GM12878 (cell line): ENCODE measurements around the gene EDN3. TPM values are rescaled to one million over a fixed set of nuclear protein-coding genes. Genes with fewer than 3 reads are reported as not detected.

ENCODE experiments used
- ATAC-seq: fragments of 200-7000 bp; cut with Tn5 transposase; 3 replicates; pipeline ENCODE4 v1.9.1; 2020; ENCODE audit warnings: mild to moderate bottlenecking, moderate library complexity
- BruUV-seq: library from RNA; stranded (reverse); fragments of 400-500 nt; replicated peaks from 2 replicates; lab custom pipeline; 2021; lab: Mats Ljungman, UMichigan
- CTCF ChIA-PET: fragments of 300-600 bp; sonication (Branson Sonifier 250); formaldehyde crosslinking; extraction: SDS; loops from one replicate; lab custom pipeline; 2021; ENCODE audit warnings: inconsistent platforms; lab: Yijun Ruan, JAX
- POLR2A ChIA-PET: fragments of 350-600 bp; formaldehyde crosslinking; extraction: SDS; loops from one replicate; lab custom pipeline; 2021; ENCODE audit warnings: inconsistent platforms; lab: Charles Lee
- RAD21 ChIA-PET: fragments of 300-600 bp; sonication (Branson Sonifier 250); formaldehyde crosslinking; loops from one replicate; lab custom pipeline; 2023; ENCODE audit warnings: antibody characterized with exemption; ENCODE audit not compliant: unreplicated experiment; lab: Charles Lee
- SMC1A ChIA-PET: fragments of 300-600 bp; sonication (Branson Sonifier 250); formaldehyde crosslinking; loops from one replicate; lab custom pipeline; 2023; ENCODE audit not compliant: unreplicated experiment, uncharacterized antibody; lab: Charles Lee
- DNase-seq: peaks from one replicate; pipeline ENCODE4 v3.0.0-alpha.2; 2011; ENCODE audit warnings: low read depth, low spot score
- FAIRE-seq: peaks from 3 replicates; lab custom pipeline; 2011; peaks lifted over from hg19 to GRCh38; lab: Jason Lieb, UNC
- H2AFZ ChIP-seq: 2 replicates; pipeline ENCODE4 v1.6.0; 2011; ENCODE audit warnings: low read depth, low read length, control low read depth; ENCODE audit not compliant: control insufficient read depth
- H3K27ac ChIP-seq: 2 replicates; pipeline ENCODE4 v1.5.1; 2011; ENCODE audit warnings: control low read depth; ENCODE audit not compliant: control insufficient read depth, insufficient read depth
- H3K27me3 ChIP-seq, 2 experiments: replicated peaks in 1 of 2; 2 replicates each; pipeline versions ENCODE4 v1.6.0 to v1.6.1; 2011; ENCODE audit warnings: low read length in 1 of 2; ENCODE audit not compliant: control insufficient read depth in 2 of 2, insufficient read depth in 2 of 2
- H3K36me3 ChIP-seq, 2 experiments: 2 replicates each; pipeline ENCODE4 v1.5.1; 2011; ENCODE audit warnings: low read length in 1 of 2; ENCODE audit not compliant: control insufficient read depth in 2 of 2, insufficient read depth in 2 of 2
- H3K4me1 ChIP-seq: 2 replicates; pipeline ENCODE4 v1.6.1; 2011; ENCODE audit warnings: mild to moderate bottlenecking, low read length, moderate library complexity, mixed read lengths; ENCODE audit not compliant: control insufficient read depth, insufficient read depth
- H3K4me2 ChIP-seq: 2 replicates; pipeline ENCODE4 v1.6.0; 2011; ENCODE audit warnings: control low read depth; ENCODE audit not compliant: control insufficient read depth, insufficient read depth
- H3K4me3 ChIP-seq: fragments of 200-600 bp; sonication (generic); 2 replicates; pipeline ENCODE4 v1.5.1; 2016
- H3K79me2 ChIP-seq: 2 replicates; pipeline ENCODE4 v1.6.0; 2011; ENCODE audit warnings: low read length; ENCODE audit not compliant: control insufficient read depth, insufficient read depth
- H3K9ac ChIP-seq: 2 replicates; pipeline ENCODE4 v1.8.0; 2011; ENCODE audit warnings: low read length, control low read depth, mixed read lengths; ENCODE audit not compliant: control insufficient read depth, insufficient read depth
- H3K9me3 ChIP-seq: replicated peaks from 3 replicates; pipeline ENCODE4 v1.5.1; 2011; ENCODE audit warnings: mild to moderate bottlenecking, low read length; ENCODE audit not compliant: control insufficient read depth, insufficient read depth
- H4K20me1 ChIP-seq: 2 replicates; pipeline ENCODE4 v1.6.0; 2011; ENCODE audit not compliant: control insufficient read depth, insufficient read depth
- CREM ChIP-seq: IDR thresholded peaks from 2 replicates; pipeline ENCODE4 v1.6.1; 2014; ENCODE audit warnings: antibody characterized with exemption, low read depth
- MTA3 ChIP-seq: IDR thresholded peaks from 2 replicates; pipeline ENCODE4 v1.6.1; 2012; ENCODE audit warnings: low read length, inconsistent platforms, borderline replicate concordance
- POLR2A ChIP-seq: IDR thresholded peaks from 2 replicates; pipeline ENCODE4 v1.6.1; 2011; ENCODE audit warnings: low read depth, mild to moderate bottlenecking, low read length
- POLR2AphosphoS2 ChIP-seq: IDR thresholded peaks from 2 replicates; pipeline ENCODE4 v1.6.1; 2011; ENCODE audit warnings: low read depth, mild to moderate bottlenecking, low read length, improper control_type of control experiment, moderate library complexity
- REST ChIP-seq: IDR thresholded peaks from 2 replicates; pipeline ENCODE4 v1.6.1; 2012; ENCODE audit warnings: mild to moderate bottlenecking, low read depth, low read length
- SREBF1 ChIP-seq: IDR thresholded peaks from 2 replicates; pipeline ENCODE4 v1.6.1; 2012; ENCODE audit warnings: mild to moderate bottlenecking, low read length
- STAT1 ChIP-seq: fragments of 450-650 bp; conservative IDR thresholded peaks from 2 replicates; pipeline ENCODE4 v1.6.1; 2014; ENCODE audit warnings: antibody characterized with exemption, mild to moderate bottlenecking
- STAT3 ChIP-seq: IDR thresholded peaks from 2 replicates; pipeline ENCODE4 v1.6.1; 2011; ENCODE audit warnings: low read depth, low read length, improper control_type of control experiment
- TCF7 ChIP-seq: IDR thresholded peaks from 2 replicates; pipeline ENCODE4 v1.6.1; 2014; ENCODE audit warnings: antibody characterized with exemption, borderline replicate concordance
- WRNIP1 ChIP-seq: IDR thresholded peaks from 2 replicates; pipeline ENCODE4 v1.6.1; 2011; ENCODE audit warnings: low read depth, low read length, improper control_type of control experiment, borderline replicate concordance
- YY1 ChIP-seq: IDR thresholded peaks from 2 replicates; pipeline ENCODE4 v1.6.1; 2011; ENCODE audit warnings: low read depth, mild to moderate bottlenecking, low read length
- ZBED1 ChIP-seq: IDR thresholded peaks from 2 replicates; pipeline ENCODE4 v1.6.1; 2016; ENCODE audit warnings: borderline replicate concordance
- ZNF592 ChIP-seq: fragments of 450-650 bp; IDR thresholded peaks from 2 replicates; pipeline ENCODE4 v1.6.1; 2017; ENCODE audit warnings: mild to moderate bottlenecking, moderate library complexity
- WGBS: methylation state at CpG from one replicate; pipeline ENCODE4 v1.1.6; 2016; ENCODE audit warnings: low lambda C conversion rate; ENCODE audit not compliant: insufficient replicate concordance, insufficient coverage; ENCODE audit errors: missing lambda C conversion rate; 5-methylcytosine and 5-hydroxymethylcytosine counted together
- in situ Hi-C: fragments of 300-500 bp; cut with MboI; formaldehyde crosslinking; loops from 9 replicates; pipeline ENCODE4 v1.14.3; 2018; ENCODE audit warnings: mixed read lengths
- intact Hi-C: fragments of 100-400 bp; cut with micrococcal nuclease; formaldehyde crosslinking; loops from one replicate; pipeline ENCODE4 v1.14.2; 2022; ENCODE audit not compliant: unreplicated experiment
- polyA plus RNA-seq, 11 experiments: library from polyadenylated mRNA; depleted of rRNA in 4 of 11; unstranded in 6 of 11; stranded (reverse) in 5 of 11; fragments of >200 nt; fragmentation: Nextera tagmentation in 4 of 11; fragmentation: Illumina TruSeq in 1 of 11; extraction: Ambion mirVana in 4 of 11; extraction: Trizol in 1 of 11; gene quantifications; 1 replicate in 1 of 11; 2 replicates in 10 of 11; pipeline versions ENCODE4 v1.2.1 to v1.2.3, GENCODE V29; 2011 to 2016; ENCODE audit warnings: inconsistent platforms in 2 of 11, missing spikeins in 2 of 11, low read depth in 1 of 11
- total RNA-seq, 4 experiments: library from RNA; depleted of rRNA in 3 of 4; stranded (reverse); fragments of >200 nt in 3 of 4; fragmentation: Illumina TruSeq in 1 of 4; extraction: Trizol in 1 of 4; gene quantifications; 2 replicates each; pipeline versions ENCODE4 v1.2.1 to v1.2.3, GENCODE V29; 2013 to 2021

Gene EDN3
- total and polyA plus RNA-seq, 10 of the 15 experiments (the other 5 are each of a cell fraction or from before 2014, with no cell fraction given): not detected

- DNase-seq (no peak), FAIRE-seq (no peak), ATAC-seq (no peak)
- Histone ChIP-seq H2AFZ (no peak overlapping the region), H3K27ac (no peak overlapping the region), H3K4me1 (no peaks in the 10 kb centered on the region), H3K9me3 (no peaks in the 10 kb centered on the region; the same call in 2 of the 3 replicates), H3K36me3 (no peaks in the 10 kb centered on the region), H4K20me1 (no peaks in the 10 kb centered on the region), H3K4me3 (no peak overlapping the region), H3K9ac (no peak overlapping the region), H3K27me3 (no peaks in the 10 kb centered on the region; a peak in 2 of 4 replicates), H3K4me2 (no peak overlapping the region), H3K79me2 (no peaks in the 10 kb centered on the region)
- ChIA-PET CTCF (no interaction called here), RAD21 (no interaction called here), SMC1A (no interaction called here), POLR2A (no interaction called here)
- intact Hi-C loops: no loop called here
- no TSS peak for BruUV-seq
- TF ChIP-seq STAT3: no peak
- TF ChIP-seq TCF7: no peak
- TF ChIP-seq WRNIP1: no peak
- TF ChIP-seq CREM: no peak
- no peak for TF ChIP-seq ZBED1
- TF ChIP-seq YY1: no peak
- TF ChIP-seq MTA3: no peak
- TF ChIP-seq POLR2AphosphoS2: no peak
- TF ChIP-seq STAT1: no peak
- no peak for TF ChIP-seq REST
- no peak for TF ChIP-seq ZNF592
- TF ChIP-seq POLR2A: no peak
- TF ChIP-seq SREBF1: no peak
- 64% methylated on average over 6 of the region's 6 CpGs for WGBS
- in situ Hi-C loops: no loop called here
These were observed 54.0 kb downstream of the EDN3 start for GRCh38 chr20:59354460-59354859.
